Liver (tissue), 3 donors: Measurements from ENCODE around the gene OR3A2.
"Not testable (repeated sequence)": the region's sequence is repeated elsewhere in the genome, so short reads cannot be mapped to it uniquely, and the experiment has no call there.

Experiments
- EGR1 ChIP-seq, 2 donors: IDR thresholded peaks; 2 replicates each; pipeline ENCODE4 v1.6.1; 2016 to 2018; ENCODE audit warnings: antibody characterized with exemption in 2 of 2, low read depth in 2 of 2
- FOXA1 ChIP-seq: IDR thresholded peaks from 2 replicates; pipeline ENCODE4 v1.6.1; 2016; ENCODE audit warnings: antibody characterized with exemption
- HNF4A ChIP-seq, 2 donors: conservative IDR thresholded peaks; 2 replicates each; pipeline ENCODE4 v1.6.1; 2016; ENCODE audit warnings: antibody characterized with exemption in 2 of 2, mild to moderate bottlenecking in 2 of 2
- HNF4G ChIP-seq: IDR thresholded peaks from 2 replicates; pipeline ENCODE4 v1.6.1; 2016; ENCODE audit warnings: antibody characterized with exemption
- RAD21 ChIP-seq, 2 donors: IDR thresholded peaks; 2 replicates each; pipeline ENCODE4 v1.6.1; 2016; ENCODE audit warnings: antibody characterized with exemption in 2 of 2, mild to moderate bottlenecking in 2 of 2
- SP1 ChIP-seq: IDR thresholded peaks from 2 replicates; pipeline ENCODE4 v1.6.1; 2018; ENCODE audit warnings: antibody characterized with exemption, mild to moderate bottlenecking
- YY1 ChIP-seq: IDR thresholded peaks from 2 replicates; pipeline ENCODE4 v1.6.1; 2016; ENCODE audit warnings: antibody characterized with exemption, mild to moderate bottlenecking
- TF ChIP-seq, protein P1 (sequence below): fragments of 150-350 bp; IDR thresholded peaks from 2 replicates; pipeline ENCODE4 v1.5.1; 2017; ENCODE audit warnings: improper control_type of control experiment, low read depth, low read length; ENCODE audit not compliant: missing input control
- TF ChIP-seq, protein P2 (sequence below): IDR thresholded peaks from 2 replicates; pipeline ENCODE4 v1.6.1; 2016; ENCODE audit warnings: antibody characterized with exemption
- TF ChIP-seq, protein P3 (sequence below): IDR thresholded peaks from 2 replicates; pipeline ENCODE4 v1.6.1; 2016; ENCODE audit warnings: antibody characterized with exemption
- TF ChIP-seq, protein P4 (sequence below): IDR thresholded peaks from 2 replicates; pipeline ENCODE4 v1.6.1; 2016; ENCODE audit warnings: antibody characterized with exemption, mild to moderate bottlenecking
- donor health status: healthy.
- donor health status: healthy.

DNA sequence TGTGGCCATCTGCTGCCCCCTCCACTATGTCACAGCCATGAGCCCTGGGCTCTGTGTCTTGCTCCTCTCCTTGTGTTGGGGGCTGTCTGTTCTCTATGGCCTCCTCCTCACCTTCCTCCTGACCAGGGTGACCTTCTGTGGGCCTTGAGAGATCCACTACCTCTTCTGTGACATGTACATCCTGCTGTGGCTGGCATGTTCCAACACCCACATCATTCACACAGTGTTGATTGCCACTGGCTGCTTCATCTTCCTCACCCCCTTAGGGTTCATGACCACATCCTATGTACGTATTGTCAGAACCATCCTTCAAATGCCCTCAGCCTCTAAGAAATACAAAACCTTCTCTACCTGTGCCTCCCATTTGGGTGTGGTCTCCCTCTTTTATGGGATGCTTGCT, 145.1 kb downstream of the OR3A2 start:
- TF ChIP-seq EGR1 (IDR thresholded peaks at IDR 0.05; ENCODE audit: low read depth in 2 of 2); HNF4A (conservative IDR thresholded peaks at IDR 0.05); FOXA1; HNF4G; SP1; YY1; RAD21 (IDR thresholded peaks at IDR 0.05): not testable (repeated sequence)
- TF ChIP-seq, protein P1, sequence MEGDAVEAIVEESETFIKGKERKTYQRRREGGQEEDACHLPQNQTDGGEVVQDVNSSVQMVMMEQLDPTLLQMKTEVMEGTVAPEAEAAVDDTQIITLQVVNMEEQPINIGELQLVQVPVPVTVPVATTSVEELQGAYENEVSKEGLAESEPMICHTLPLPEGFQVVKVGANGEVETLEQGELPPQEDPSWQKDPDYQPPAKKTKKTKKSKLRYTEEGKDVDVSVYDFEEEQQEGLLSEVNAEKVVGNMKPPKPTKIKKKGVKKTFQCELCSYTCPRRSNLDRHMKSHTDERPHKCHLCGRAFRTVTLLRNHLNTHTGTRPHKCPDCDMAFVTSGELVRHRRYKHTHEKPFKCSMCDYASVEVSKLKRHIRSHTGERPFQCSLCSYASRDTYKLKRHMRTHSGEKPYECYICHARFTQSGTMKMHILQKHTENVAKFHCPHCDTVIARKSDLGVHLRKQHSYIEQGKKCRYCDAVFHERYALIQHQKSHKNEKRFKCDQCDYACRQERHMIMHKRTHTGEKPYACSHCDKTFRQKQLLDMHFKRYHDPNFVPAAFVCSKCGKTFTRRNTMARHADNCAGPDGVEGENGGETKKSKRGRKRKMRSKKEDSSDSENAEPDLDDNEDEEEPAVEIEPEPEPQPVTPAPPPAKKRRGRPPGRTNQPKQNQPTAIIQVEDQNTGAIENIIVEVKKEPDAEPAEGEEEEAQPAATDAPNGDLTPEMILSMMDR: not testable (repeated sequence)
- TF ChIP-seq, protein P2, sequence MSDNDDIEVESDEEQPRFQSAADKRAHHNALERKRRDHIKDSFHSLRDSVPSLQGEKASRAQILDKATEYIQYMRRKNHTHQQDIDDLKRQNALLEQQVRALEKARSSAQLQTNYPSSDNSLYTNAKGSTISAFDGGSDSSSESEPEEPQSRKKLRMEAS: not testable (repeated sequence)
- TF ChIP-seq, protein P3, sequence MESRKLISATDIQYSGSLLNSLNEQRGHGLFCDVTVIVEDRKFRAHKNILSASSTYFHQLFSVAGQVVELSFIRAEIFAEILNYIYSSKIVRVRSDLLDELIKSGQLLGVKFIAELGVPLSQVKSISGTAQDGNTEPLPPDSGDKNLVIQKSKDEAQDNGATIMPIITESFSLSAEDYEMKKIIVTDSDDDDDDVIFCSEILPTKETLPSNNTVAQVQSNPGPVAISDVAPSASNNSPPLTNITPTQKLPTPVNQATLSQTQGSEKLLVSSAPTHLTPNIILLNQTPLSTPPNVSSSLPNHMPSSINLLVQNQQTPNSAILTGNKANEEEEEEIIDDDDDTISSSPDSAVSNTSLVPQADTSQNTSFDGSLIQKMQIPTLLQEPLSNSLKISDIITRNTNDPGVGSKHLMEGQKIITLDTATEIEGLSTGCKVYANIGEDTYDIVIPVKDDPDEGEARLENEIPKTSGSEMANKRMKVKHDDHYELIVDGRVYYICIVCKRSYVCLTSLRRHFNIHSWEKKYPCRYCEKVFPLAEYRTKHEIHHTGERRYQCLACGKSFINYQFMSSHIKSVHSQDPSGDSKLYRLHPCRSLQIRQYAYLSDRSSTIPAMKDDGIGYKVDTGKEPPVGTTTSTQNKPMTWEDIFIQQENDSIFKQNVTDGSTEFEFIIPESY: not testable (repeated sequence)
- TF ChIP-seq, protein P4, sequence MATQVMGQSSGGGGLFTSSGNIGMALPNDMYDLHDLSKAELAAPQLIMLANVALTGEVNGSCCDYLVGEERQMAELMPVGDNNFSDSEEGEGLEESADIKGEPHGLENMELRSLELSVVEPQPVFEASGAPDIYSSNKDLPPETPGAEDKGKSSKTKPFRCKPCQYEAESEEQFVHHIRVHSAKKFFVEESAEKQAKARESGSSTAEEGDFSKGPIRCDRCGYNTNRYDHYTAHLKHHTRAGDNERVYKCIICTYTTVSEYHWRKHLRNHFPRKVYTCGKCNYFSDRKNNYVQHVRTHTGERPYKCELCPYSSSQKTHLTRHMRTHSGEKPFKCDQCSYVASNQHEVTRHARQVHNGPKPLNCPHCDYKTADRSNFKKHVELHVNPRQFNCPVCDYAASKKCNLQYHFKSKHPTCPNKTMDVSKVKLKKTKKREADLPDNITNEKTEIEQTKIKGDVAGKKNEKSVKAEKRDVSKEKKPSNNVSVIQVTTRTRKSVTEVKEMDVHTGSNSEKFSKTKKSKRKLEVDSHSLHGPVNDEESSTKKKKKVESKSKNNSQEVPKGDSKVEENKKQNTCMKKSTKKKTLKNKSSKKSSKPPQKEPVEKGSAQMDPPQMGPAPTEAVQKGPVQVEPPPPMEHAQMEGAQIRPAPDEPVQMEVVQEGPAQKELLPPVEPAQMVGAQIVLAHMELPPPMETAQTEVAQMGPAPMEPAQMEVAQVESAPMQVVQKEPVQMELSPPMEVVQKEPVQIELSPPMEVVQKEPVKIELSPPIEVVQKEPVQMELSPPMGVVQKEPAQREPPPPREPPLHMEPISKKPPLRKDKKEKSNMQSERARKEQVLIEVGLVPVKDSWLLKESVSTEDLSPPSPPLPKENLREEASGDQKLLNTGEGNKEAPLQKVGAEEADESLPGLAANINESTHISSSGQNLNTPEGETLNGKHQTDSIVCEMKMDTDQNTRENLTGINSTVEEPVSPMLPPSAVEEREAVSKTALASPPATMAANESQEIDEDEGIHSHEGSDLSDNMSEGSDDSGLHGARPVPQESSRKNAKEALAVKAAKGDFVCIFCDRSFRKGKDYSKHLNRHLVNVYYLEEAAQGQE: not testable (repeated sequence)
